ENCODE results near the gene AKIRIN1. TPM values are rescaled to one million over a fixed set of nuclear protein-coding genes. Genes with fewer than 3 reads are reported as not detected.
"Not testable (repeated sequence)": the region's sequence is repeated elsewhere in the genome, so short reads cannot be mapped to it uniquely, and the experiment has no call there.

AKIRIN1 gene, protein sequence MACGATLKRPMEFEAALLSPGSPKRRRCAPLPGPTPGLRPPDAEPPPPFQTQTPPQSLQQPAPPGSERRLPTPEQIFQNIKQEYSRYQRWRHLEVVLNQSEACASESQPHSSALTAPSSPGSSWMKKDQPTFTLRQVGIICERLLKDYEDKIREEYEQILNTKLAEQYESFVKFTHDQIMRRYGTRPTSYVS
- 100 to 1,000 TPM in 1 of 8 experiments, 10 to 100 TPM in 7; 45.2 to 121 (median 64.5) TPM for total RNA-seq

DNA sequence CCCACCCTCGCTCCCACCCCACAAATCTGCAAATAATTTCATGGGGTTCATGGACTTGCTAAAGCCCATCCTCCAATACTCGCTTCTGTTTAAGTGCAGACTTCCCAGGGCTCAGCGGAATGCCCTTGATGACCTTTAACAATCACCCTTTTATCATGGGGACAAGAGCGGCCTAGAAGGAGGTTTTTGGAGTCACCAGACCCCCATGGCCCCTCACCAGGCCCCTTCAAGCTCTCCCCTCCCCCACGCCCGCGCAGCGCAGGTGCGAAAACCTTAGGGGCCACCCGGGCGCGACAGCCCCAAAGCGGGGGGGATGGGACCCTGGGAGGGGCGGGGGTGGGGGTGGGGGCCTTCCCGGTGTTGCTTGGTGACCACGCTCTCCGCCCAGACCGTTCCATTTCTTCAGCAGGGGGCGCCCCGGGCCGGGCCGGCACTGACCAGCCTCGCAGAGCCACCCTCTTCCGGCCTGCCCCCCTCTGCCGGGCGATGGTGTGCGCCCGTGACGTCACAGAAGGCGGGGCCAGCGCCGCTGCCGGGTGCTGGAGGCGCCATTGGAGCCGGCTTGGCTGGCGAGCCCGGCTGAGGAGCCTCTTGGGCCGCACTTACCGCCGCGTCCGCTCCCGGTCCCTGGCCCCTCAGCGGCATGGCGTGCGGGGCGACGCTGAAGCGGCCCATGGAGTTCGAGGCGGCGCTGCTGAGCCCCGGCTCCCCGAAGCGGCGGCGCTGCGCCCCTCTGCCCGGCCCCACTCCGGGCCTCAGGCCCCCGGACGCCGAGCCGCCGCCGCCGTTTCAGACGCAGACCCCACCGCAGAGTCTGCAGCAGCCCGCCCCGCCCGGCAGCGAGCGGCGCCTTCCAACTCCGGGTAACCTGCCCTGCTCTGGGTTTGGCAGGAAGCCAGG lies at the start of gene AKIRIN1:
AKIRIN1 (plus strand) TSS at position 539 of the 900 bp plus-strand sequence; CDS start at position 644, 105 bp downstream.
- peak; percentile 84 to 96 (median 94) for ATAC-seq (replicated peaks in 6 of 8)
- H3K4me3 ChIP-seq = peak within 1 kb of the TSS; percentile 70 to 93 (median 91)
- in situ Hi-C loops (cut with MboI; ENCODE audit: low pct_unique_long_range_greater_than_20kb in 2 of 9, low sequenced_read_pairs in 9 of 9, unreplicated experiment in 9 of 9) = no loop called here
- peak within 1 kb of the TSS; percentile 91 to 92 for H3K27ac ChIP-seq
- 0 to 17% (median 2%) methylated on average over 1 to 4 of the region's 76 CpGs; no CpG with 5 or more reads in 6 of the 10 experiments for WGBS, 10 experiments
- H3K4me1 ChIP-seq (replicated peaks in 1 of 2) = peaks cover 14% of the 10 kb centered on the region in 2 donors

DNA sequence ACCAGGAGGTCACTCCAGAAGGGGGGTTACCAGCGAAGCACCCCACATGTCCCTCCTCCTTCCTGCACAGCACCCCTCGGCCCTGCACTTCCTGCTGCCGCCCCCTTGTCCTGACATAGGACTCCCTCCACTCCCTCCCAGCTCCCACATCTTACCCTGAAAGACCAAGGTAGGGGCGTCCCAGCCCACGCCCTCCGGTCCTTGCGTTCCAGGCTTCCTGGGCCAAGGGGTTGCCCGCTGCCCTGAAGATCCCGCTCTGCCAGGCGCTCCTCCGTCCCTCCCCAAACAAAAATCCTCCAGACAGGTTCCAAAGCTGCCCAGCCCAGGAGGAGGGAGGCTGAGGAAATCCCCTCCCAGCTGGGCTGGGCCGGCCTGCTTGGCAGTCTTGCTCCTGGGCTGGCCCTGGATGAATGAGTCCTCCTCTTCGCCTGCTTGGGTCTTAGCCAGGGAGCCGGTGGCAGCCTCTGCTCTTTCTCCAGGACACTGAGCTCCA lies 49.5 kb upstream of the AKIRIN1 start, which contains the start of gene RHBDL2:
RHBDL2 (minus strand) TSS at position 304 of the 493 bp plus-strand sequence. CDS start 22,618 bp downstream, outside the sequence.
- Histone ChIP-seq H3K27ac (no peak within 1 kb of the TSS), H3K4me3 (no peak within 1 kb of the TSS), H3K4me1 (replicated peaks in 1 of 2) (no peaks in the 10 kb centered on the region)
- WGBS, 10 experiments = 10 to 92% (median 82%) methylated on average over 2 to 9 of the region's 14 CpGs; no CpG with 5 or more reads in 4 of the 10 experiments
- in situ Hi-C loops (cut with MboI; ENCODE audit: low pct_unique_long_range_greater_than_20kb in 2 of 9, low sequenced_read_pairs in 9 of 9, unreplicated experiment in 9 of 9) = no loop called here
- ATAC-seq (replicated peaks in 6 of 8) = peak in 3 of 8 experiments; percentile 79 to 99 (median 98)

DNA sequence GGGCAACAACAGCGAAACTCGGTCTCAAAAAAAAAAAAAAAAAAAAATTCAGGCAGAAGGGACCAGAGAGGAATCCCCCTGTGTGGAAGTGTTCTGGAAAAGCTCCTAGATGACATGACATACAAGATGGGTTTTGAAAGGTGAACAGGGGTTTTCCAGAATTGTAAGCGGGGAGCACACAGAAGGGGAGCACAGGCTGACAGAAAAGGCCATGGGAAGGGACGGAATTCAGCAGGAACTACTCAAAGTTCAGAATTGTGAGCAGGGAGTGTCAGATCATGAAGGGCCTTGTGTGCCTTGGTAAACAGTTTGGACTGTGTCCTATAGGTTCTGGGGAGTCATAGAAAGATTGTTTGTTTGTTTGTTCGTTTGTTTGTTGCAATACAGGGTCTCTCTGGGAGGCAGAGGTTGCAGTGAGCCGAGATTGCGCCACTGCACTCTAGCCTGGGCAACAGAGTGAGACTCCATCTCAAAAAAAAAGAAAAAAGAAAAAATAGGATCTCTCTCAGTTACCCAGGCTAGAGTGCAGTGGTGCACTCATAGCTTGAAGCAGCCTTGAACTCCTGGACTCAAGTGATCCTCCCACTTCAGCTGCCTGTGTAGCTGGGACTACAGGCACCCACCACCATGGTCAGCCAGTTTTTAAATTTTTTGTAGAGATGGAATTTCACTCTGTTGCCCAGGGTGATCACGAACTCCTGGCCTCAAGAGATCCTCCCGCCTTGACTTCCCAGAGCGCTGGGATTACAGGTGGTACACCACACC lies 48.2 kb upstream of the AKIRIN1 start:
- no peaks in the 10 kb centered on the region for H3K4me1 ChIP-seq (replicated peaks in 1 of 2)
- no peak overlapping the region for H3K27ac ChIP-seq
- in situ Hi-C loops (cut with MboI; ENCODE audit: low pct_unique_long_range_greater_than_20kb in 2 of 9, low sequenced_read_pairs in 9 of 9, unreplicated experiment in 9 of 9) = no loop called here
- no peak overlapping the region for H3K4me3 ChIP-seq
- WGBS, 10 experiments = 80 to 96% (median 87%) methylated on average over 2 to 9 of the region's 10 CpGs
- ATAC-seq (replicated peaks in 6 of 8) = no peak

DNA sequence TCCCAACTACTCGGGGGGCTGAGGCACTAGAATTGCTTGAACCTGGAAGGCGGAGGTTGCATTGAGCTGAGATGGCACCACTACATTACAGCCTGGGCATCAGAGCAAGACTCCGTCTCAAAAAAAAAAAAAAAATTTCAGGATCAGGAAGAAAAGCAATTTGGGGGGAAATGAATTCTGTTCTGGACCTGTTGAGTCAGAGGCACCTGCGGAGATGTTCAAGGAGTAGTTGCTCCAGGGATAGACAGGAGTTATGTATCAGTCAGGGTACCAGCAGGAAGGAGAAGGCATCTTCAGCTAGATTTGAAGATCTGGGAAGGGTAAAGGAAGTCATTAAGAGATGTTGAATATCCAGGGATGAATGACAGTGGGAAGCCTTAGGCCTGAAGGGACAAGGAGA lies 46.5 kb upstream of the AKIRIN1 start:
- Histone ChIP-seq H3K4me3 (no peak overlapping the region), H3K4me1 (replicated peaks in 1 of 2) (no peaks in the 10 kb centered on the region), H3K27ac (no peak overlapping the region)
- in situ Hi-C loops (cut with MboI; ENCODE audit: low pct_unique_long_range_greater_than_20kb in 2 of 9, low sequenced_read_pairs in 9 of 9, unreplicated experiment in 9 of 9) = no loop called here
- 57 to 100% (median 90%) methylated on average over 1 to 4 of the region's 4 CpGs; no CpG with 5 or more reads in 1 of the 10 experiments for WGBS, 10 experiments
- ATAC-seq (replicated peaks in 6 of 8) = no peak

DNA sequence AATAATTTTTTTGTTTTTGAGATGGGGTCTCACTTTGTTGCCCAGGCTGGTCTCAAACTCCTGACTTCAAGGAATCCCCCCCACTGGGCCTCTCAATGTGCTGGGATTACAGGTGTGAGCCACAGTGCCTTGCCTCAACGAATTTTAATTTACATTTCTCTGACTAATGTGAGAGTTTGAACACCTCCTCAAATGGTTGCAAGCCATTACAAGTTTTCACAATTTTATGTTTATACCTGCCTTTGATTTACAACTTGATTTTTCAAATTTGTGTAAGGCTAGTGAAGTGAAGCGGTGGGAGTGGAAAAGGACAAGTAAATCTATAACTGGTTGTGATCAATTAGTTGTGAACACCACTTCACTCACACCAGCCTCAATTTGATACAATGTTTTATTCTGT lies 40.5 kb upstream of the AKIRIN1 start:
- WGBS, 10 experiments = 41 to 100% (median 77%) methylated on average over 1 to 2 of the region's 2 CpGs; no CpG with 5 or more reads in 2 of the 10 experiments
- no peak overlapping the region for H3K27ac ChIP-seq
- in situ Hi-C loops (cut with MboI; ENCODE audit: low pct_unique_long_range_greater_than_20kb in 2 of 9, low sequenced_read_pairs in 9 of 9, unreplicated experiment in 9 of 9) = no loop called here
- no peak overlapping the region for H3K4me3 ChIP-seq
- H3K4me1 ChIP-seq (replicated peaks in 1 of 2) = no peaks in the 10 kb centered on the region
- ATAC-seq (replicated peaks in 6 of 8) = no peak

DNA sequence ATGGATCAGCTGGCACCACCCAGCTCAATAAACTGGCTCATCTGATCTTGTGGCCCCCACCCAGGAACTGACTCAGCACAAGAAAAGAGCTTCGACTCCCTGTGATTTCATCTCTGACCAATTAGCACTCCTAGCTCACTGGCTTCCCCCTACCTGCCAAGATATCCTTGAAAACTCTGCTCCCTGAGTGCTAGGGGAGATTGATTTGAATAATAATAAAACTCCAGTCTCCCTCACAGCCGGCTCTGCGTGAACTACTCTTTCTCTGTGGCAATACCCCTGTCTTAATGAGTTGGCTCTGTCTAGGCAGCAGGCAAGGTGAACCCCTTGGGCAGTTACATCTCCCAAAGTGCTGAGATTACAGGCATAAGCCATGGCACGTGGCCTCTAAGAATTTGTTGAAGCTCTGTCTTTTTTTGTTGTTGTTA lies 37.6 kb upstream of the AKIRIN1 start:
- Histone ChIP-seq H3K27ac (no peak overlapping the region), H3K4me3 (no peak overlapping the region), H3K4me1 (replicated peaks in 1 of 2) (no peaks in the 10 kb centered on the region)
- in situ Hi-C loops (cut with MboI; ENCODE audit: low pct_unique_long_range_greater_than_20kb in 2 of 9, low sequenced_read_pairs in 9 of 9, unreplicated experiment in 9 of 9) = no loop called here
- no peak for ATAC-seq (replicated peaks in 6 of 8)
- 20 to 46% (median 29%) methylated on average over 2 to 4 of the region's 4 CpGs; no CpG with 5 or more reads in 5 of the 10 experiments for WGBS, 10 experiments

DNA sequence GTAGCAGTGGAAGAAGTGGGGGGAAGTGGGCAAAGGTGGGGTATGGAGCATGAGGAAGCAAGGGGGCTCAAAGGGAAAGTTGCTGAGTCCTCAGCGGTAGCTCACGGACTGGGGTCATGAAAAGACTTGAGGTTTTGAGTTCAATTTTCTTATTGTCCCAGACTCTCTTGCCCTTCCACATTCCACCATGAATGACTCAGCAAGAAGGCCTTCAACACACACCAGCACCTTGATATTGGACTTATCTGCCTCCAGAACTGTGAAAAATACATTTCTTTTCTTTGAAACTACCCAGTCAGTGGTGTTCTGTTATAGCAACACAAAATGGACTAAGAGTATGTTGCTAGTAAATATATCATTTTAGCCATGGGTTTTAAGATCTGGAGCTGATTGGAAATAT lies 32.1 kb upstream of the AKIRIN1 start:
- in situ Hi-C loops (cut with MboI; ENCODE audit: low pct_unique_long_range_greater_than_20kb in 2 of 9, low sequenced_read_pairs in 9 of 9, unreplicated experiment in 9 of 9) = no loop called here
- Histone ChIP-seq H3K27ac (no peak overlapping the region), H3K4me1 (replicated peaks in 1 of 2) (no peaks in the 10 kb centered on the region), H3K4me3 (no peak overlapping the region)
- WGBS, 10 experiments = 93 to 100% (median 100%) methylated on average over 2 of the region's 2 CpGs; no CpG with 5 or more reads in 5 of the 10 experiments
- no peak for ATAC-seq (replicated peaks in 6 of 8)

DNA sequence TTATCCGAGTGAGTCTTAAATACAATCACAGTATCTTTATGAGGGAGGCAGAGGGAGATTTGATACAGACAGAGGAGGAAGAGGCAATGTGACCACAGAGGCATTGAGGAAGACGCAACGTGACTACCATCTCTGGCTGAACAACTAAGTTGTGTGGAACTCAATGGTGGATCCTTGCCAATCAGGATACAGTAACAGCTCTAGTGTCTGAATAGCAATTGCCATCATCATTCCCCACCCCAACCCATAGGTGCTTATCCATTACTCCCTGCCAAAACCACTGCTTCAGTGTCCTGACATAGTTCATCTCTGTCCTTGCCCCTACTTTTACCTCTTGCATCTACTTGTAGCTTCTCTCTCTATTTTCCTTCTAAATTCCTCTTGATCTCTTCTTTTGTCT lies 29.0 kb upstream of the AKIRIN1 start:
- H3K4me3 ChIP-seq = no peak overlapping the region
- H3K4me1 ChIP-seq (replicated peaks in 1 of 2) = no peaks in the 10 kb centered on the region
- ATAC-seq (replicated peaks in 6 of 8) = no peak
- 10 to 94% (median 90%) methylated on average over 2 to 3 of the region's 3 CpGs; no CpG with 5 or more reads in 3 of the 10 experiments for WGBS, 10 experiments
- no peak overlapping the region for H3K27ac ChIP-seq
- in situ Hi-C loops (cut with MboI; ENCODE audit: low pct_unique_long_range_greater_than_20kb in 2 of 9, low sequenced_read_pairs in 9 of 9, unreplicated experiment in 9 of 9) = no loop called here

DNA sequence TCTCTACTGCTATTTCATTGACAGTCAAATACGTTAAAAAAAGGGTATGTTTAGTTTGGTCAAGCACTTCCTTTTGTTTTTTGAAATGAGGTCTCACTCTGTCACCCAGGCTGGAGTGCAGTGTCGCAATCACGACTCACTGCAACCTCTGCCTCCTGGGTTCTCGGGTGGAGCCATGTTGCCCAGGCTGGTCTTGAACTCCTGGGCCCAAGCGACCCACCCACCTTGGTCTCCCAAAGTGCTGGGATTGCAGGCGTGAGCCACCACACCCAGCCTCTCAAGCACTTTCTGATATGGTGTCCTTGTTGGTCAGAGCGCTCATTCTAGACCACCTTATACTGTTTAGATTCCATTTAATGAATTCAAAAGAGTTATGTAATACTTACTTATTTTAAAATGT lies 28.5 kb upstream of the AKIRIN1 start:
- in situ Hi-C loops (cut with MboI; ENCODE audit: low pct_unique_long_range_greater_than_20kb in 2 of 9, low sequenced_read_pairs in 9 of 9, unreplicated experiment in 9 of 9) = no loop called here
- H3K27ac ChIP-seq = no peak overlapping the region
- H3K4me3 ChIP-seq = no peak overlapping the region
- no peaks in the 10 kb centered on the region for H3K4me1 ChIP-seq (replicated peaks in 1 of 2)
- 0 to 100% (median 81%) methylated on average over 1 to 7 of the region's 7 CpGs; no CpG with 5 or more reads in 1 of the 10 experiments for WGBS, 10 experiments
- ATAC-seq (replicated peaks in 6 of 8) = no peak

DNA sequence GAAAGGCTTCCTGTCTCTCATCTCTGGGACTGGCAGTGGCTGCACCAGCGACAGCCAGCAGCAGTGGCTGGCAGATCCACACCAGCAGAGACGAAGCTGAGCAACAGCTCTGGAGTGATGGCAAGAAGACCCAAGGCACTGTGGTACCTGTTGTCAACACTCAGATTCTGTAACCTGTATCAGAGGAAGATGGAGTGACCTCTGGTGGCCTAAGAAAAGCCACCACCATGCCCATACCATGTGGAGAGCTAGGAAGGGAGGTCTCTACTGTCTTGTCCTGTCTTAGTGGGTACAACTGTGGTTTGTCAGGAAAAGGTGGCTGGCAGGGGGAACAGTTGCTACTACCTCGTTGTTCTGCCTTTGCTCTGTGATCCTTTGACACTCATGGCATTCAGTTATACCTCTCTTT lies 26.9 kb upstream of the AKIRIN1 start:
- peak in 1 of 8 experiments; percentile 17 for ATAC-seq (replicated peaks in 6 of 8)
- H3K4me3 ChIP-seq = no peak overlapping the region
- in situ Hi-C loops (cut with MboI; ENCODE audit: low pct_unique_long_range_greater_than_20kb in 2 of 9, low sequenced_read_pairs in 9 of 9, unreplicated experiment in 9 of 9) = no loop called here
- H3K4me1 ChIP-seq (replicated peaks in 1 of 2) = no peaks in the 10 kb centered on the region
- no peak overlapping the region for H3K27ac ChIP-seq
- 14 to 100% (median 67%) methylated on average over 1 to 3 of the region's 3 CpGs; no CpG with 5 or more reads in 3 of the 10 experiments for whole genome bisulfite sequencing, 10 experiments

DNA sequence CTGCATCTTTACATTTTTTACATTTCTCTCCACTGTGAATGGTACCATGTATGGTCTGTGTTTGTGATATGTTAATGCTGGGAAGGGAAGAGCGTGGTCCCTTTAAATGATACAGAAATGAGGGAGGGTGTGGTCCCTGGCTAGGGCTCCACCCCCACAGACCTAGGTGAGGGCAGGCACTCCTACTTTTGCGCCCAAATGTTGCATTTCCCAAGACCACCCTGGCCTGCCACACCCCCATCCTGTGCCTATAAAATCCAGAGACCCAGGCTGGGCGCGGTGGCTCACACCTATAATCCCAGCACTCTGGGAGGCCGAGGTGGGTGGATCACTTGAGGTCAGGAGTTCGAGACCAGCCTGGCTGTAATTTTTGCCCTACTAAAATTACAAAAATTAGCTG lies 17.9 kb upstream of the AKIRIN1 start:
- in situ Hi-C loops (cut with MboI; ENCODE audit: low pct_unique_long_range_greater_than_20kb in 2 of 9, low sequenced_read_pairs in 9 of 9, unreplicated experiment in 9 of 9) = not testable (repeated sequence)
- WGBS, 10 experiments = 0 to 100% (median 85%) methylated on average over 1 to 3 of the region's 6 CpGs; no CpG with 5 or more reads in 4 of the 10 experiments
- peak in 2 of 8 experiments; percentile 32 to 67 for ATAC-seq (replicated peaks in 6 of 8)

DNA sequence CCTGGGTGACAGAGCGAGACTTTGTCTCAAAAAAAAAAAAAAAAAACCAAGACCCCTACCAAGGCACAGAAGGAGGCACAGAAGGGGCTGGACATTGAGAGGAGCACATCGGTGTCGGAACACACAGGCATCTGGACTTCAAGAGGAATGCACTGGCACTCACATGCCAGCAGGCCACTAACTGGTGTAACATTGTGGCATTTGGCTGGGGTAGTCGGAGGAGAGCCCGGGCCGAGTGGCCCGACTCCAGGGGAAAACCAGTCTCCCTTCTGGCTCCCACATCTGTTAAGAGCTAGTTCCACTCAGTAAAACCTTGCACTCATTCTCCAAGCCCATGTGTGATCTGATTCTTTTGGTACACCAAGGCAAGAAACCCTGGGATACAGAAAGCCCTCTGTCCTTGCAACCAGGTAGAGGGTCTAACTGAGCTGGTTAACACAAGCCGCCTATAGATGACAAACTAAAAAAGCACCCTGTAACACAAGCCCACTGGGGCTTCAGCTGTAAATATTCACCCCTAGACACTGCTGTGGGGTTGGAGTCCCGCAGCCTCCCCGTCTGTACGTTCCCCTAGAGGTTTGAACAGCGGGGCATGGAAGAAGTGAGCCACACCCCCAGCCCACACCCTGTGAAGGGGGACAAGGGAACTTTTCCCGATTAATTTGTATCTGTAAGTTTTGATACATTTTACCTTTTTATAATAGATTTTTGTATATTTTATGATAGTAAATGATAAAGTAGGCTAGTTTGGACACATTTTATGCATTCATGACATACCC lies 17.2 kb upstream of the AKIRIN1 start:
- Histone ChIP-seq H3K4me3 (no peak overlapping the region), H3K27ac (no peak overlapping the region), H3K4me1 (replicated peaks in 1 of 2) (no peaks in the 10 kb centered on the region)
- in situ Hi-C loops (cut with MboI; ENCODE audit: low pct_unique_long_range_greater_than_20kb in 2 of 9, low sequenced_read_pairs in 9 of 9, unreplicated experiment in 9 of 9) = no loop called here
- no peak for ATAC-seq (replicated peaks in 6 of 8)
- WGBS, 10 experiments = 20 to 100% (median 73%) methylated on average over 1 to 10 of the region's 13 CpGs

More for the DNA sequence above, 17.9 kb upstream of the AKIRIN1 start:
- not testable (repeated sequence) for H3K4me1 ChIP-seq (replicated peaks in 1 of 2); H3K27ac ChIP-seq; H3K4me3 ChIP-seq

All from motor neuron (in vitro differentiated cells).